Measurements from ENCODE around the gene GRK5. TPM values are rescaled to one million over a fixed set of nuclear protein-coding genes. Genes with fewer than 3 reads are reported as not detected.

GRK5 gene
- total and polyA plus RNA-seq, 9 of the 15 experiments (the other 6 are each of a cell fraction or from before 2014, with no cell fraction given) = 0.46 to 0.83 (median 0.67) TPM; not detected in 2

GRCh38 chr10:119161680-119162451, 45.5 kb upstream of the GRK5 start (continued):
- TF ChIP-seq YY1 (IDR thresholded peaks at IDR 0.05; ENCODE audit: borderline replicate concordance in 1 of 3, control insufficient read depth in 1 of 3, extremely low read depth in 1 of 3, insufficient read depth in 3 of 3, insufficient read length in 1 of 3, insufficient replicate concordance in 2 of 3, low read depth in 1 of 3, low read length in 2 of 3) (no peak), RBBP5 (IDR thresholded peaks at IDR 0.05; ENCODE audit: borderline replicate concordance, insufficient read depth, low read length, poor library complexity, severe bottlenecking) (no peak), MYNN (IDR thresholded peaks at IDR 0.05) (no peak), MYNN (CRISPR knock-in tag; IDR thresholded peaks at IDR 0.05) (no peak), MLLT1 (IDR thresholded peaks at IDR 0.05) (no peak), JUN (IDR thresholded peaks at IDR 0.05; ENCODE audit: borderline replicate concordance, low read depth, low read length) (0 out of 2 replicates have a peak, but pooled peaks have one; percentile 44), JUN (CRISPR knock-in tag; IDR thresholded peaks at IDR 0.05; ENCODE audit: borderline replicate concordance) (0 out of 2 replicates have a peak, but pooled peaks have one; percentile 46), TRIM24 (IDR thresholded peaks at IDR 0.05) (peak in 1 of 2 experiments; percentile 36; a peak in 1 of 4 replicates), ADNP (tag; IDR thresholded peaks at IDR 0.05) (no peak), CHD4 (IDR thresholded peaks at IDR 0.05; ENCODE audit: insufficient read depth, insufficient replicate concordance, low read depth, low read length, poor library complexity, severe bottlenecking) (no peak), TFAM (CRISPR knock-in tag; conservative IDR thresholded peaks at IDR 0.05) (no peak), SNRNP70 (optimal IDR thresholded peaks at IDR 0.05; ENCODE audit: low read depth, low read length) (no peak), ZNF707 (CRISPR knock-in tag; conservative IDR thresholded peaks at IDR 0.05) (no peak), MCM2 (IDR thresholded peaks at IDR 0.05; ENCODE audit: low read depth) (no peak), SIX5 (IDR thresholded peaks at IDR 0.05; ENCODE audit: borderline replicate concordance in 1 of 2, insufficient read depth in 1 of 2, low read depth in 1 of 2, low read length in 2 of 2) (no peak), ATF2 (CRISPR knock-in tag; IDR thresholded peaks at IDR 0.05) (no peak), SREBF2 (CRISPR knock-in tag; IDR thresholded peaks at IDR 0.05) (no peak), STAT5A (IDR thresholded peaks at IDR 0.05; ENCODE audit: borderline replicate concordance, low read length) (peak; percentile 61), LEF1 (IDR thresholded peaks at IDR 0.05) (peak; percentile 31; the same call in 1 of the 2 replicates), ZNF134 (CRISPR knock-in tag; conservative IDR thresholded peaks at IDR 0.05) (no peak)

All from K562 (cell line).